HUES6 (cell line): ENCODE measurements around the gene SIGLEC7.
"Not testable (repeated sequence)": the region's sequence is repeated elsewhere in the genome, so short reads cannot be mapped to it uniquely, and the experiment has no call there.

Experiments used
- H3K27ac ChIP-seq: 2 replicates; pipeline ENCODE4 v1.7.0; 2013; ENCODE audit warnings: low read depth, mild to moderate bottlenecking, low read length, inconsistent platforms
- H3K27me3 ChIP-seq: 2 replicates; pipeline ENCODE4 v1.6.1; 2013; ENCODE audit warnings: low read length; ENCODE audit not compliant: control insufficient read depth, insufficient read depth
- H3K36me3 ChIP-seq: 2 replicates; pipeline ENCODE4 v1.6.1; 2013; ENCODE audit warnings: low read length; ENCODE audit not compliant: control insufficient read depth, insufficient read depth
- H3K4me1 ChIP-seq: 2 replicates; pipeline ENCODE4 v1.6.1; 2013; ENCODE audit warnings: low read length; ENCODE audit not compliant: control insufficient read depth, insufficient read depth
- H3K4me3 ChIP-seq: 2 replicates; pipeline ENCODE4 v1.5.1; 2013; ENCODE audit warnings: low read depth, low read length
- H3K9ac ChIP-seq: one replicate; pipeline ENCODE4 v1.6.1; 2013; ENCODE audit warnings: mild to moderate bottlenecking, low read length
- H3K9me3 ChIP-seq: 2 replicates; pipeline ENCODE4 v1.6.1; 2013; ENCODE audit warnings: low read depth, low read length; ENCODE audit not compliant: control insufficient read depth, insufficient read depth

Gene SIGLEC7

GRCh38 chr19:51139299-51140014 lies 2.6 kb upstream of the SIGLEC7 start:
- no peak overlapping the region for H3K4me3 ChIP-seq
- no peak overlapping the region for H3K9ac ChIP-seq
- no peaks in the 10 kb centered on the region for H3K36me3 ChIP-seq
- H3K4me1 ChIP-seq, result peaks cover 14% of the 10 kb centered on the region
- no peak overlapping the region for H3K27ac ChIP-seq
- peaks cover 8% of the 10 kb centered on the region; the same call in 1 of the 2 replicates for H3K27me3 ChIP-seq
- H3K9me3 ChIP-seq, result peaks cover 6% of the 10 kb centered on the region; the same call in 1 of the 2 replicates

GRCh38 chr19:51140441-51140840 lies 1.7 kb upstream of the SIGLEC7 start:
- H3K27ac ChIP-seq, result no peak overlapping the region
- no peak overlapping the region; the same call in 1 of the 2 replicates for H3K4me3 ChIP-seq
- H3K9ac ChIP-seq, result no peak overlapping the region
- H3K4me1 ChIP-seq, result peaks cover 14% of the 10 kb centered on the region
- H3K9me3 ChIP-seq, result no peaks in the 10 kb centered on the region
- peaks cover 8% of the 10 kb centered on the region; the same call in 1 of the 2 replicates for H3K27me3 ChIP-seq
- H3K36me3 ChIP-seq, result no peaks in the 10 kb centered on the region

DNA sequence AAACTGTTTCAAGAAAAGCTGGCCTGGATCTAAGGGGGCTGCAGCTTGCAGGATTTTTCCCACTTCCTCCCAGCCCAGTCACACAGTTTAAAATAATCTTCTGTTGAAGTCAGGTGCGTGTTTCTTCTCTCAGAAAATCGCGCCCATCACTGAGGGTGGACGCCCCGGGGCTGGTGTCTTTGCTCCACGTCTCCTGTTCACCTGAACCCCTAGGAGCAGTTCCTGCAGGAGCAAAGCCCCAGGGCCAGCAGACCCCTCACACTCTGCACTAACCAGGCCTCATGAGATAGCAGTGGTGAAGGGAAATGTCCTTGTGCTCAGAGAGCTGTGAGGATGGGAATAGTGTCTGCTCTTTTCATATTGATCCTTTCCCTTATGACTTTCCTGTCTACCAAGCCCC lies 920 bp upstream of the SIGLEC7 start:
- Histone ChIP-seq H3K27ac (no peak overlapping the region), H3K9me3 (no peaks in the 10 kb centered on the region), H3K4me1 (peaks cover 14% of the 10 kb centered on the region), H3K36me3 (no peaks in the 10 kb centered on the region), H3K27me3 (peaks cover 8% of the 10 kb centered on the region; the same call in 1 of the 2 replicates), H3K9ac (no peak overlapping the region), H3K4me3 (no peak overlapping the region)

DNA sequence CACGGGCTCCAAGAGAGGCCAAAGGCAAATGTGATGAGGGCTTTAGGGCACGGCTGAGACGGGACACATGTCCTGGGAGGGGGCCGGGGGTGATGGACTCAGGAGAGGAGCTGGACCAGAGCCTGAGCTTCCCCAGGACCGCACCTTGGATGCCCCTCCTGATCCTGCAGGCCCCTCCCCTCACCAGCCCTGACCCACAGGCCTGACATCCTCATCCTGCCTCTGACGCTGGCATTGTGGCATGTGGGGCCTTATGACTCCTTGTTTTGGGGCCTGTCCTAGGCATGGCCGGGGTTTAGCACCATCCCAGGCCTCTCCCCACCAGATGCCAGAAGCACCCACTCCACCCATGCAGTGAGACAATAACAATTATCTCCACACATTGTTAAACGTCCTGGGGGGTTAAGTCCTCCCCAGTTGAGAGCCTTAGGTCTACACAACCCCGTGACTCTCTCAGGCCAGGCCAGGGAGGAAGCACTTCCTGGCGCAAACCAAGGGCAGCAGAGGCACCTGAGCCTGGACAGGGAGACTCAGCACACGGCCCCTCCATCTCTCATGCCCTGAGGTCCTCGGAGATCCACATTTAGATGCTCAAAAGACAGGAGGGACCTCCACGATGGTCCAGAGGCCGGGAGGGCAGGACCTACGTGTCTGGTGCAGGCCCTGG lies 841 bp downstream of the SIGLEC7 start:
- H3K9me3 ChIP-seq, H3K9ac ChIP-seq, H3K4me3 ChIP-seq, H3K27ac ChIP-seq, H3K27me3 ChIP-seq, H3K36me3 ChIP-seq: not testable (repeated sequence)
- peaks cover 14% of the 10 kb centered on the region for H3K4me1 ChIP-seq

DNA sequence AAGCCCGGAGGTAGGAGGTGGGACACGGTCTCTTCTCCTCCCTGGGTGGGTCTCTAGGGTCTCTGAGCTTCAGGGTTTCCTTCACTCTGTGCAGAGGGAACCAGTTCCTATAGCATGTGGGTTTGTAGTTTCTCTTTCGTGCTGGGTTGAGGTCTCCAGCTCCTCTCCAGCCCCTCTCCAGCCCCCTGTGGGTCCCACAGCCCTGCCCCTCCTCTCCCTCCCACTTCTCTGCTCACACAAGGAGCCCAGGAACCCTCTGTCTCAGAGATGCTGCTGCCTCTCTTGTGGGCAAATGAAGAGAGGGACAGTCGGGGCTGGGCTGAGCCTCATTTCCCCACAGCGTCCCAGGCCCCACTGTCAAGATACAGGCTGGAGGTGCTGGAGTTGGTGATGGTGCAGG lies 1.4 kb downstream of the SIGLEC7 start:
- Histone ChIP-seq H3K27ac (no peak overlapping the region), H3K36me3 (no peaks in the 10 kb centered on the region), H3K4me1 (peaks cover 14% of the 10 kb centered on the region), H3K4me3 (no peak overlapping the region), H3K9me3 (no peaks in the 10 kb centered on the region), H3K9ac (no peak overlapping the region), H3K27me3 (peaks cover 8% of the 10 kb centered on the region; the same call in 1 of the 2 replicates)

DNA sequence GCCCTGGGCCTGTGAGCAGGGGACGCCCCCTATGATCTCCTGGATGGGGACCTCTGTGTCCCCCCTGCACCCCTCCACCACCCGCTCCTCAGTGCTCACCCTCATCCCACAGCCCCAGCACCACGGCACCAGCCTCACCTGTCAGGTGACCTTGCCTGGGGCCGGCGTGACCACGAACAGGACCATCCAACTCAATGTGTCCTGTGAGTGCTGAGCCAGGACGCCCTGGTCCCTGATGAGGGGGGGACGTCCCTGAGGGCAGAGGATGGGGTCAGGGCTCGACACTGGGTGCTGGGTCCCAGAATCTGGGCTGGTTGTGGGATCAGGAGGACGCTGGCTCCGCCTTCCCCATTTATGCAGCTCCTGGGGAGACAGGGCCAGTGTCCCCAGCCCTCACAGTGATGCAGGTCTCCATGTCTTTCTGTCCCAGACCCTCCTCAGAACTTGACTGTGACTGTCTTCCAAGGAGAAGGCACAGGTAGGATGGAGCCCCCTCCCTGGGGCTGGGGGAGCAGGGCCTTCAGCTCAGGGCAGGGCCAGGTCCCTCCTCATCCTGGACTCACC lies 2.5 kb downstream of the SIGLEC7 start:
- H3K9ac ChIP-seq, result no peak overlapping the region
- H3K27me3 ChIP-seq, result peaks cover 8% of the 10 kb centered on the region; the same call in 1 of the 2 replicates
- no peak overlapping the region for H3K27ac ChIP-seq
- no peaks in the 10 kb centered on the region for H3K36me3 ChIP-seq
- no peak overlapping the region for H3K4me3 ChIP-seq
- peaks cover 14% of the 10 kb centered on the region for H3K4me1 ChIP-seq
- H3K9me3 ChIP-seq, result no peaks in the 10 kb centered on the region

- Histone ChIP-seq H3K27me3 (peaks cover 8% of the 10 kb centered on the region; the same call in 1 of the 2 replicates), H3K27ac (no peak overlapping the region), H3K4me1 (peaks cover 5% of the 10 kb centered on the region; the same call in 1 of the 2 replicates), H3K9ac (no peak overlapping the region), H3K9me3 (no peaks in the 10 kb centered on the region), H3K4me3 (no peak overlapping the region), H3K36me3 (no peaks in the 10 kb centered on the region)
Measured at GRCh38 chr19:51145916-51146493, 3.9 kb downstream of the SIGLEC7 start.

- no peaks in the 10 kb centered on the region for H3K36me3 ChIP-seq
- H3K4me1 ChIP-seq, result no peaks in the 10 kb centered on the region
Measured at GRCh38 chr19:51146751-51147150, 4.7 kb downstream of the SIGLEC7 start.

DNA sequence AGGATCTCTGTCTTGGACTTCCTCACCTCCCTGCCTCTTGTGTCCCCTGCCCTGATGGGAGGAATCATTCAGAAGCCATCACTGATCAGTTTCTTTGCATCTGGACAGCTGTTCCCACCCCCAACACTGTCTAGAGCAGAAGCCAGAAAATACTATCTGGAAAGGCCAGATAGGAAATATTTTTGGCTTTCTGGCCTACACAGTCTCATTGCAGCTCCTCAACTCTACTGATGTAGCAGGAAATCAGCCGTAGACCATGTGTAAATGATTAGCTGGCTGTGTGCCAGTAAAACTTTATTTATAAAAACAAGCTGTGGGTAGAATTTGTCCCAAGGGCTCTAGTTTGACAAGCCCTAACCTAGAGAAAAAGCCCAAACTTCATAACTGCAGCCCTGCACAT lies 5.6 kb downstream of the SIGLEC7 start:
- Histone ChIP-seq H3K9me3 (no peaks in the 10 kb centered on the region), H3K4me1 (no peaks in the 10 kb centered on the region), H3K4me3 (no peak overlapping the region), H3K36me3 (no peaks in the 10 kb centered on the region), H3K9ac (no peak overlapping the region), H3K27ac (no peak overlapping the region), H3K27me3 (0 out of 2 replicates have a peak, but pooled peaks cover 3% of the 10 kb centered on the region)

More at GRCh38 chr19:51146751-51147150, 4.7 kb downstream of the SIGLEC7 start:
- peaks cover 3% of the 10 kb centered on the region; the same call in 1 of the 2 replicates for H3K27me3 ChIP-seq
- H3K9me3 ChIP-seq, result no peaks in the 10 kb centered on the region
- H3K9ac ChIP-seq, result no peak overlapping the region
- H3K4me3 ChIP-seq, result no peak overlapping the region
- H3K27ac ChIP-seq, result no peak overlapping the region

- Histone ChIP-seq H3K4me1 (no peaks in the 10 kb centered on the region), H3K27ac (no peak overlapping the region), H3K27me3 (0 out of 2 replicates have a peak, but pooled peaks cover 7% of the 10 kb centered on the region), H3K36me3 (no peaks in the 10 kb centered on the region), H3K9me3 (no peaks in the 10 kb centered on the region), H3K9ac (no peak overlapping the region), H3K4me3 (no peak overlapping the region)
Measured at GRCh38 chr19:51148580-51148979, 6.5 kb downstream of the SIGLEC7 start.
